Thymus (tissue), 14 donors: Measurements from ENCODE around the gene ZNF385D. TPM values are rescaled to one million over a fixed set of nuclear protein-coding genes. Genes with fewer than 3 reads are reported as not detected.
A peak's percentile ranks its signal among the peaks of the same experiment; 100 is the strongest.

Source experiments
- DNase-seq, 9 donors: peaks; one replicate each; pipeline ENCODE4 v3.0.0-alpha.2; 2013; ENCODE audit warnings: low spot score in 9 of 9, low read depth in 6 of 9, missing footprints in 1 of 9
- H3K27ac ChIP-seq, 2 donors: one replicate each; pipeline ENCODE4 v1.5.1; 2013; ENCODE audit warnings: control low read depth in 1 of 2, low read depth in 1 of 2, low read length in 1 of 2, mild to moderate bottlenecking in 1 of 2, moderate library complexity in 1 of 2
- H3K27me3 ChIP-seq, 2 donors: one replicate each; pipeline ENCODE4 v1.5.1; 2013; ENCODE audit warnings: low read length in 1 of 2; ENCODE audit not compliant: control insufficient read depth in 2 of 2, insufficient read depth in 1 of 2
- H3K36me3 ChIP-seq, 2 donors: one replicate each; pipeline ENCODE4 v1.5.1; 2013; ENCODE audit warnings: low read length in 1 of 2, mild to moderate bottlenecking in 1 of 2, moderate library complexity in 1 of 2; ENCODE audit not compliant: control insufficient read depth in 2 of 2, insufficient read depth in 2 of 2
- H3K4me1 ChIP-seq, 2 donors: one replicate each; pipeline ENCODE4 v1.5.1; 2013; ENCODE audit warnings: low read length in 2 of 2; ENCODE audit not compliant: control insufficient read depth in 2 of 2, insufficient read depth in 2 of 2
- H3K4me3 ChIP-seq, 2 donors: one replicate each; pipeline ENCODE4 v1.5.1; 2013; ENCODE audit warnings: low read length in 2 of 2, control low read depth in 1 of 2, mild to moderate bottlenecking in 1 of 2
- H3K9me3 ChIP-seq, 2 donors: one replicate each; pipeline ENCODE4 v1.5.1; 2013; ENCODE audit warnings: low read length in 1 of 2, mild to moderate bottlenecking in 1 of 2; ENCODE audit not compliant: control insufficient read depth in 2 of 2, insufficient read depth in 1 of 2
- WGBS: extraction: QIAGEN DNeasy Blood & Tissue Kit; methylation state at CpG from one replicate; pipeline ENCODE4 v1.1.7; 2013; 5-methylcytosine and 5-hydroxymethylcytosine counted together
- long read RNA-seq, 10 donors: transcript quantifications; one replicate each; lab custom pipeline, GENCODE V29; 2026
- polyA plus RNA-seq: library from polyadenylated mRNA; stranded (reverse); fragments of 200-250 nt; gene quantifications from one replicate; pipeline ENCODE4 v1.2.3, GENCODE V29; 2013
- total RNA-seq: library from RNA; stranded (reverse); fragments of 120-200 nt; gene quantifications from one replicate; pipeline ENCODE4 v1.2.4, GENCODE V29; 2013
- donor health status: healthy.

The ZNF385D gene, protein sequence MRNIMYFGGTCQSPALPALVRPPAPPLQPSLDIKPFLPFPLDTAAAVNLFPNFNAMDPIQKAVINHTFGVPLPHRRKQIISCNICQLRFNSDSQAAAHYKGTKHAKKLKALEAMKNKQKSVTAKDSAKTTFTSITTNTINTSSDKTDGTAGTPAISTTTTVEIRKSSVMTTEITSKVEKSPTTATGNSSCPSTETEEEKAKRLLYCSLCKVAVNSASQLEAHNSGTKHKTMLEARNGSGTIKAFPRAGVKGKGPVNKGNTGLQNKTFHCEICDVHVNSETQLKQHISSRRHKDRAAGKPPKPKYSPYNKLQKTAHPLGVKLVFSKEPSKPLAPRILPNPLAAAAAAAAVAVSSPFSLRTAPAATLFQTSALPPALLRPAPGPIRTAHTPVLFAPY
- 0.94 TPM for total RNA-seq
- 1.7 TPM for polyA plus RNA-seq
- long read RNA-seq, donor 1 = 0 reads
- long read RNA-seq, donor 2, full-length matches to known transcripts = 3 of 11 reads
- long read RNA-seq, donor 2, partial matches to known transcripts = 0 of 11 reads
- long read RNA-seq, donor 2, other reads (novel, unspliced or antisense) = 8 of 11 reads
- long read RNA-seq, donor 3 = 0 reads
- long read RNA-seq, donor 4 = 0 reads
- long read RNA-seq, donor 5, full-length matches to known transcripts = 2 of 2 reads
- long read RNA-seq, donor 5, partial matches to known transcripts = 0 of 2 reads
- long read RNA-seq, donor 5, other reads (novel, unspliced or antisense) = 0 of 2 reads
- long read RNA-seq, donor 6 = 0 reads
- long read RNA-seq, donor 7, partial matches to known transcripts = 443 of 443 reads
- long read RNA-seq, donor 7, other reads (novel, unspliced or antisense) = 0 of 443 reads
- long read RNA-seq, donor 8, full-length matches to known transcripts = 1 of 1 reads
- long read RNA-seq, donor 8, partial matches to known transcripts = 0 of 1 reads
- long read RNA-seq, donor 8, other reads (novel, unspliced or antisense) = 0 of 1 reads
- long read RNA-seq, donor 9 = 0 reads
- long read RNA-seq, donor 10 = 0 reads

- 5% methylated on average over 31 of the region's 31 CpGs for WGBS
- Histone ChIP-seq H3K36me3 (no peaks in the 10 kb centered on the region), H3K27me3 (peaks cover 0 to 12% of the 10 kb centered on the region in 2 donors), H3K4me1 (no peaks in the 10 kb centered on the region), H3K4me3 (peak within 1 kb of the TSS in 1 of 2 donors; percentile 4), H3K27ac (peak within 1 kb of the TSS in 1 of 2 donors; percentile 46), H3K9me3 (no peaks in the 10 kb centered on the region)
- no peak for DNase-seq
These were observed at the start of gene ZNF385D for GRCh38 chr3:21750831-21751391. Gene ZNF385D, minus strand, starts transcription at chr3:21751210. Its CDS starts 294 bp downstream, at chr3:21750916.

DNA sequence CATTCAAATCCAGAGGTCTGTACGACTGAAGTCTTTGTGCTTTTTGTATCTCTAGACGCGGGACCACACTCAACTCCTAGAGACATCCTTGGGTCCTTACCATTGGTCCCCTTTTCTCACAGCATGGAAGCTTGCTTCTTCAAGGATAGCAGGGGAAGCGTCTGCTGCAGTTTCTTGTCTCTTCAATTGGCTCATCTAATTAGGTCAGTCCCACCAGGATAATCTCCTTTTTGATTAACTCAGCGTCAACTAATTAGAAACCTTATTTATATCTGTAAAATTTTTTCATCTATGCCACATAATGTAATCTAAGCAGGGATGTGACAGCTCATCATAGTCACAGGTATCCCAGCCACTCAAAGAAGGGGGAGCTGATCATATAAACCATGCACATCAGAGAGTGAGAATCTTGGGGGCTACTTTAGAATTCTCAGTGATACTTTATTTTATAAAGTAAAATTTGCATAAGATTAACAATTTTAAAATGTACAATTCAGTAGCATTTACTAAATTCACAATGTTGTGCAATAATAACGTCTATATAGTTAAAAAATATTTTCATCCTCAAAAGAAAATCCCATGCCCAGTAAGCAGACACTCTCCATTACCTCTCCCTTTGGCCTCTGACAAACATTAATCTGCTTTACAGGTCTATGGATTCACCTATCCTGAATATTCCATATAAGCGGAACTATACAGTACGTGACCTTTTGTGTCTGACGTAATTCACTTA, 47.5 kb upstream of the ZNF385D start:
- Histone ChIP-seq H3K9me3 (no peaks in the 10 kb centered on the region), H3K27me3 (no peaks in the 10 kb centered on the region), H3K4me1 (no peaks in the 10 kb centered on the region), H3K4me3 (no peak overlapping the region), H3K27ac (no peak overlapping the region), H3K36me3 (no peaks in the 10 kb centered on the region)
- WGBS = 93% methylated on average over 9 of the region's 9 CpGs
- DNase-seq = no peak

DNA sequence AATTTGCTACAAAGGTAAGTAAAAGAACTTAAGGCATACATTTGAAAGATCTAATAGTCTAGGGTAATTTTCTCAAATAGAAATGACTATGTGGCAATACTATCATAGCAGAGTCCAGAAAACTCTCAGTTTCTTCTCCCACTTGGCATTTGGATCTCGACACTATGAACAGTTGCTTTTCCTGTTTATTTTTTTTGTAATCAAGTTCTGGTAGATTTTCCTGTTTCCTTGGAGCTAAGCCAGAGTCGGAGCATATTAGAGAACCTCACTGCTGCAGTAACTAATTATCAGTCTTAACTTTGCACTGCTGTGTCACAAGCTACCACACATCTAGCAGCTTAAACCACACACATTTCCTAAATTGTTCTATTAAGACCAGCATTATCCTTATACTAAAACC, 44.9 kb upstream of the ZNF385D start:
- no peak overlapping the region for H3K27ac ChIP-seq
- no peaks in the 10 kb centered on the region for H3K36me3 ChIP-seq
- no peaks in the 10 kb centered on the region for H3K4me1 ChIP-seq
- no peaks in the 10 kb centered on the region for H3K9me3 ChIP-seq
- 52% methylated on average over 2 of the region's 2 CpGs for WGBS
- H3K4me3 ChIP-seq = no peak overlapping the region
- H3K27me3 ChIP-seq = no peaks in the 10 kb centered on the region
- DNase-seq = no peak

DNA sequence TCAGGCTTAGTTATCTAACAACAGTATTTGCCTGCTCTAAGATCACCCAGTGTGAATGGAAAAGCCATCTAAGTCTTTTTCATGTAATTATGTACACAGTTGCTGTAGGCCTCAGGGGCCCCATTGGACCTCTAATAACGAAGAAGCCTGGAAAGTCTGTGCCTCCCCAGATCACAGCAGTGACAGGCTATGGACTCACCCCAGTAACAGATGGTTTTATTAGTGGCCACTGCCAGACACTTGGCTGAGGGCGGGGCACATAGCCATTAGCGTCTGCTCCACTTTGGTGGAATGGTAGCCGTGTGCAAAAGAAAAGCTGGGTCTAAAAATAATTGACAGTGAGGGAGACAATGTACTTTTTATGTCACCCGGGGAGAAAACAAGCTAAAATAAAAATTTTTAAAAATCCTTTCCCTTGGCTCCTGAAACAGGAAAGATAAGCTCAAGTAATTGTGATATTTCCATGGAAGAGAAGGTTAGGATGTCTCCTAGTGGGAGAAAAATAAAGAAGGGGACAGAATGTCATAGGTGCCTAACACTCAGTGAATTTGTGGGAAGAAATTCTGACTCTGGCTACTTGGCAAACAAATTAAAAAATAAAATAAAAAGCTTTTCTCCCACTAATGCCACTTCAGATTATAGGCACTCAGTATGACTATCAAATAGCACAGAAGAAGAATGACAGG, 44.3 kb upstream of the ZNF385D start:
- H3K27me3 ChIP-seq = no peaks in the 10 kb centered on the region
- DNase-seq = no peak
- WGBS = 82% methylated on average over 5 of the region's 5 CpGs
- H3K9me3 ChIP-seq = no peaks in the 10 kb centered on the region
- H3K4me1 ChIP-seq = no peaks in the 10 kb centered on the region
- H3K27ac ChIP-seq = no peak overlapping the region
- H3K36me3 ChIP-seq = no peaks in the 10 kb centered on the region
- no peak overlapping the region for H3K4me3 ChIP-seq

- no peak overlapping the region for H3K27ac ChIP-seq
- WGBS = 31% methylated on average over 2 of the region's 2 CpGs
- H3K27me3 ChIP-seq = no peaks in the 10 kb centered on the region
- H3K36me3 ChIP-seq = no peaks in the 10 kb centered on the region
- H3K4me3 ChIP-seq = no peak overlapping the region
- no peaks in the 10 kb centered on the region for H3K9me3 ChIP-seq
- no peaks in the 10 kb centered on the region for H3K4me1 ChIP-seq
- no peak for DNase-seq
These were observed 43.3 kb upstream of the ZNF385D start for GRCh38 chr3:21794291-21794690.

DNA sequence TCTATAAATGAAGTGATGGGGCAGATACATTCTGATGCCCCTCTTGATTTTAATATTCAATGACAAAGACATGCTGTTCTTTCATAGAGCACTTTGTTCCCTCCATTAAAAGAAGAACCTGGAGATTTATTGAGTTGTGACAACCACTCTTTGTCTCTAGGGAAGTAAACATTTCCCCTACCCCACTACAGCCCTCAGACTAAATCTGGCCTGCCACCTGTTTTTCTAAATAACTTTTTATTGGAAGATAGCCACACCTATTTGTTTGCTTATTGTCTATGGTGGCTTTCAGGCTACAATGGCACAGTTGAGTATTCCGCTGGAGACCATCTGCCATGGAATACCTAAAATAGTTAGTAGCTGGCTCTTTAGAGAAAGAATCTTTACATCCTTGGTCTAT, 41.2 kb upstream of the ZNF385D start:
- 57% methylated on average over 1 of the region's 1 CpG for WGBS
- Histone ChIP-seq H3K27me3 (no peaks in the 10 kb centered on the region), H3K4me3 (no peak overlapping the region), H3K9me3 (no peaks in the 10 kb centered on the region), H3K4me1 (no peaks in the 10 kb centered on the region), H3K36me3 (no peaks in the 10 kb centered on the region), H3K27ac (no peak overlapping the region)
- DNase-seq = no peak

GRCh38 chr3:21791356-21791755, 40.3 kb upstream of the ZNF385D start:
- Histone ChIP-seq H3K27me3 (no peaks in the 10 kb centered on the region), H3K27ac (no peak overlapping the region), H3K4me3 (no peak overlapping the region), H3K9me3 (no peaks in the 10 kb centered on the region), H3K36me3 (no peaks in the 10 kb centered on the region), H3K4me1 (no peaks in the 10 kb centered on the region)
- no peak for DNase-seq
- WGBS = 64% methylated on average over 2 of the region's 2 CpGs

- H3K27ac ChIP-seq = no peak overlapping the region
- no peaks in the 10 kb centered on the region for H3K4me1 ChIP-seq
- no peaks in the 10 kb centered on the region for H3K9me3 ChIP-seq
- DNase-seq = no peak
- H3K36me3 ChIP-seq = no peaks in the 10 kb centered on the region
- no peaks in the 10 kb centered on the region for H3K27me3 ChIP-seq
- WGBS = 97% methylated on average over 1 of the region's 1 CpG
- H3K4me3 ChIP-seq = no peak overlapping the region
These were observed 39.5 kb upstream of the ZNF385D start for GRCh38 chr3:21790466-21790865.
